GM18508 (cell line): ENCODE measurements around the gene MRPL11.
"Not testable (repeated sequence)": the region's sequence is repeated elsewhere in the genome, so short reads cannot be mapped to it uniquely, and the experiment has no call there.

Experiments
- ATAC-seq: cut with Tn5 transposase; IDR thresholded peaks from one replicate; pipeline ENCODE4 v1.9.1; 2021; ENCODE audit warnings: moderate number of reproducible peaks; ENCODE audit not compliant: insufficient read depth, unreplicated experiment

The MRPL11 gene

DNA sequence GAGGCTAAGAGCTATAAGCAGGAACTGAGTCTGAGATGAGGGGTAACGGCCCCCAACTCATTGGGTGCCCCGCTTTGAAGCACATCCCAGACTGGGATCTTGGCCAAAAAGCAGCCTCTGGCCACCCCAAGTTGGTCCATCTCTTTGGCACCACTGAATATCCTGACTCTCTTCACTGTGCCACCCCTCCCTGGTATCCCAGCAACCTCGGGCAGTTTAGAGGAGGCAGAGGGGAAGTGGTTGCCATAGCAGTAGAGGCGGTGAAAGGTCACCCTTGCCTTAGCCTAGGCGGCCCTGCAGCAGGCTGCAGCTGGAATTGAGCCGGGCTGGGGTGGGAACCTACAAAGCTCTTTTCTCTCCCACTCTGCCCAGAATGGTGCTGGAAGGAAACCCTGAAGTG is 29.1 kb upstream of the MRPL11 start:
- ATAC-seq: no peak

DNA sequence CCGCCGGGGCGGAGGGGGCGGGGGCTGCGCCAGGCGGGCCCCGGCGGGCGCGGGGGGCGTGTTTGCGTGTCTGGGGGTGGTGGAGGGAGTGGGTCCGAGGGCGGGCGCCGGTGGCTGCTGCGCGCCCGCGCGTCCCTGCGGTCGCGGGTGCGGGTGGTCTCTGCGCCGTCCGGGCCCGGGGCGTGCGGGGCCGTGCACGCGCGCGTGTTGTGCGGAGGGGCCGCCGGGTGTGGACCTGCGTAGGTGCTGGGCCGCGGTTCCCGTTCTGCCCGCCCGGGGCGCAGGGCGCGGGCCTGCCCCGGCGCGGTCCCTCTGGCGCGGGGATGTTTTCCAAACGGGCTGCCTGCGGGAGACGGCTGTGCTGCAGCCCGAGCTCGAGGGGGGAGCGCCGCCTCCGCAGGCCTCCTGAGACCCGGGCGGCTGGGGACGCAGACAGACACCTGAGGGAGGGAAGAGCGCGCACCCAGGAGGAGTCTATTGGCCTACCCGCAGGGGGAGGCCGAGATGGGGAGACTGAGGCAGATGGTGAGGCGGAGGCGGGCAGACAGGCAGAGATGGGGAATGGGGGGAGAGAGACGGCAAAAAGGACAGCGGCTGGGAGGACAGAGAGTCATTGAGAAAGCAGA is 28.5 kb upstream of the MRPL11 start:
- ATAC-seq: no peak

DNA sequence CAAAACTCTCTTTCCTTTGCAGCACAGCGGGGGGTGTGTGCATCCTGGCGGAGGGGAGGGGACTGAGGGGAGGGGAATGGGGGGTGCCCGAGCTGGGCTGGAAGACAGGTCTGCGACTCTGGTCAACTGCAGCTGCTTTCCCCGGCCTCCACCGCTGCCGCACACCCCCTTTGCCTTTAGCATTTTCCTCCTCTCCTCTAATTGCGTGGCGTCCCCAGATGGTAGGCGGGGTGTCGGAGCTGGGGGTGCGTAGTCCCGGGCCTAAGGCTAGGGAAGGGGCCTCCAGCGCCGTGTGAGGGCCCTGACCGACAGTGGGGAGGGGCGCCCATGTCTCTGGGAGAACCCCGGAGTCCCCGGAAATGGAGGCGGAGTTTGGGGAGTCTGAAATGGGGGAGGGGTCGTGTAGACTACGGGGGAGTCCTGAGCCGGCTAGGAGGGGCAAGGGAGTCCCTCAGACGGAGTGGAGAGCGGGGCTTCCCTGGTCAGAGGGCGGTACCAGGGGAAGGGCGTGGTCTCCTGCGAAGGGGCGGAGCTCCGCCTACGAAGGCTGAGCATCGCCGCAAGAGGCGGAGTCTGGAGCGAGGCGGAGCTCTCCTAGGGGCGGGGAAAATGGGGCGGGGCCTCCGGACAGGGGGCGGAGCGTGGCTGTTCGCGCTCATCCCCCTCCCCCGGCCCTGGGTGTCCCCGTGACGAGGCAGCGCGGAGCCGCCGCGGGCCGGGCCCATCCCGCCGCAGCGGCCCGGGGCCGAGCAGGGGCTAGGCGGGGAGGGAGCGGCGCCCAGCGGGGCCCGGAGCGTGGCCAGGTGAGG is 27.8 kb upstream of the MRPL11 start, which contains the start of gene PELI3:
Gene PELI3 (plus strand): TSS at position 681 of the 809 bp plus-strand sequence. CDS start 1,224 bp downstream, outside the sequence.
- no peak for ATAC-seq

DNA sequence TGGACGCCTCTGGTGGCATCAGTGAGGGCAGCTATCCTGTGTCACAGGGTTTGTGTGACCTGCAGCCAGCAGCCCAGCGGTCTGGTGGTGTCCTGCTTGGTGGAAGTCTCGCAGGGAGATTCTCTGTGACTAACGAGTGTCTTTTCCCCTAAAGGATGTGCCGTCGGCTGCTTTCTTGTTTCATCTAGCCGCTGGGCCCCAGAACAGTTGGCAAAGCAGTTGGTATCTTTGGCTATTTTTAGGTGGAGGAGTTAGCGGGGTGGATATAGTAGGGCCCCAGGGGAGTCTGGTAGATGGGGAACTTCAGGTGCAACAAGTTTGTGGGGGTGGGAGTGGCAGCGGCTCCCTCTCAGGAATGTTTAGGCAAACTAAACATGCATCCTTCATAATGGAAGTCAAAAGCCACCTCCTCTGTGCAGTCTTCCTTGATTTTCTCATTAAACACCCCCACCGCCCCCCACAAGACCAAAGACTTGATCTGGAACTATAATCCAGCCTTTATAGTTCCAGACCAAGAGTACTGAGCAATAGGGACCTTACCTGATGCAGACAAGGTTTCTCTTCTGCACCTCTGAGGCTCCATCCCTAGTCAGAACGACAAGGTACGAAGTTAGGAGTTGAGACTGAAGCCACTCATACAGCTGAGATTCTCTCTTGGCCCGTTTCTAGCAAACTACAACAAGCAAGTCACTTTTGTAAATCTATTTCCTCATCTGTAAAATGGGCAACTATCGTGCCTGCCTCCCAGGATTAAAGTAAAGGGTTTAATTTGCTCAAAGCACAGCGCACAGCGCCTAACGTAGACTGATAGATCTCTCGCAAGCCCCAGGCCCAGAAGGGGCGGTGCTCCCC is 27.0 kb upstream of the MRPL11 start:
- no peak for ATAC-seq

DNA sequence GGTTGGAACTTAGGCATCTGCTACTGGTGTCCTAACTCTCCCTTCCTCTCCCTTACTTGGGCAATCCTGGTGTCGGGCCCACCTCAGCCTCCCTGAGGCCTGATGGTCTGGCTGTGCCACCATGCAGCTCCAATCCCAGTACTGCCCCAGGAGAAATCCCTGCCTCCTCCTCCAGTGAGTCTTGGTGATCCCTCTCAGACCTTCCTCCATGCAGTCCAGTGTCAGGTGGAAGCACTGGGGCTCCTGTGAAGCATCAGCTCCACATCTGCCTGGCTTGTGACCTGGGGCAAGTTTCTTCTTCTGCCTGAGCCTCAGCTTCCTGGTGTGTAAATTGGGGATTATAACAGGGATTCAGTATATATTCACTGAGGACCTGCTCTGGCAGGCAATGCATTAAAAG is 26.3 kb upstream of the MRPL11 start:
- ATAC-seq: no peak

DNA sequence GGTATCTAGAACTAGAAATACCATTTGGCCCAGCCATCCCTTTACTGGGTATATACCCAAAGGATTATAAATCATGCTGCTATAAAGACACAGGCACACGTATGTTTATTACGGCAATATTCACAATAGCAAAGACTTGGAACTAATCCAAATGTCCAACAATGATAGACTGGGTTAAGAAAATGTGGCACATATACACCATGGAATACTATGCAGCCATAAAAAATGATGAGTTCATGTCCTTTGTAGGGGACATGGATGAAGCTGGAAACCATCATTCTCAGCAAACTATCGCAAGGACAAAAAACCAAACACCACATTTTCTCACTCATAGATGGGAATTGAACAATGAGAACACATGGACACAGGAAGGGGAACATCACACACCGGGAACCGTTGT is 25.5 kb upstream of the MRPL11 start:
- ATAC-seq: not testable (repeated sequence)

DNA sequence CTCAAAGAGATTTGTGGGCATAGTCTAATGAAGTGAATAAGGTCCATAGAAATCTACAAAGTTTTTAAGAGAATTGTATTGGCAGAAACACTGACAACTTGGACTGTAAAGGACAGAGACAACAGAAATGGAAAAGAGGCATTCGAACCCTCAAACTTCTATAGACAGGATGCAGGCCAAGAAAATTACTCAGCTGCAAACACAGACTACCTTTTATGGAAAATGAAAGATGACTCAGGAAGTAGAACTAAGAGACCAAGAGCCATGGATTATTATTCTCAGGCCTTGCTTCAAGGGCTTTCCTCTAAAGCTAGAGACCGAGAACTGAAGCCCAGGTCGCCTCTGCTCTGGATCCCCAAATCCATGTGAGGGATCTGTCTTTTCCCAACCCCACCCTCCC is 24.3 kb upstream of the MRPL11 start:
- no peak for ATAC-seq

DNA sequence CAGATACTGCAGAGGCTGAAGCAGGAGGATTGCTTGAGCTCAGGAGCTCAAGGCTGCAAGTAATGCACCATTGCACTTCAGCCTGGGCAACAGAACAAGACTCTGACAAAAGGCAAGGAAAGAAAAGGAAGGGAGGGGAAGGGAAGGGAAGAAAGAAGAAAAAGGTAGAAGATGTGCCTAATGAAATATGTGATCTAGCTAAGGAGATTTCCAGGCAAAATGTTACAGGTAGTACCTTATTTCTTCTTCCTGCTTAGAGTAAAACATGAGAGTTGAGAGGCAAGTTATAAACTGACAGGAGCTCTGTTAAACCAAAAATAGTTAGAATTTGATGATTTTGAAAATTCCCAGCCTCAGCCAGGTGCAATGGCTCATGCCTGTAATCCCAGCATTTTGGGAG is 23.4 kb upstream of the MRPL11 start:
- ATAC-seq: no peak

DNA sequence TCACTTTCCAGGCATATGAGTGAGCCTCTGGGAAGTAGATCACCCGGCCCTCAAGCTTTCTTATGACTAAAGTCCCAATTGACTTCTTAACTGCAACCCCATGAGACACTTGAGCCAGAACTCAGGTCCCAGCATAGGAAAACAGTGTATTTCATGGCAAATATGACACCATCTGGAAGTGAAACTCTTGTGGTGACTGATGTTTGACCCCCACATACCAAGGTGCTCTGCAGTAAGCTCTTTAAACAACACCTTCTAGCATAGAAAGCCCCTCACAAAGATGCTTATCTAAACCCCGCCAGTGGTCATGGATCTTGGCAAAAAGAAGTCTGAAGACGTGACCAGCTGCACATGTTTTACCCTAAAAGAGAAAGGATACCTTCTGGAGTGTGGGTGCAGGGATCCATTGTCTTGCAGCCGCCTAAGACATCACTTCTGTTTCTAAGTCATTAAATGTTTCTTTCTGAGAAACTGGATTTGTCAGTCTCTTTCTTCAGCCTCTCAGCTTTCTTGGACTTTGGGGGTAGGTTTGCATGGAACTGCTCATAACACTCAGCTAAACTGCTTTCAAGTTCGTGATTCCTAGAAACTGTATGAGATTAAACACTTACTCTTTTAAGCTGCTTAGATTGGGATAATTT is 20.6 kb upstream of the MRPL11 start:
- no peak for ATAC-seq

DNA sequence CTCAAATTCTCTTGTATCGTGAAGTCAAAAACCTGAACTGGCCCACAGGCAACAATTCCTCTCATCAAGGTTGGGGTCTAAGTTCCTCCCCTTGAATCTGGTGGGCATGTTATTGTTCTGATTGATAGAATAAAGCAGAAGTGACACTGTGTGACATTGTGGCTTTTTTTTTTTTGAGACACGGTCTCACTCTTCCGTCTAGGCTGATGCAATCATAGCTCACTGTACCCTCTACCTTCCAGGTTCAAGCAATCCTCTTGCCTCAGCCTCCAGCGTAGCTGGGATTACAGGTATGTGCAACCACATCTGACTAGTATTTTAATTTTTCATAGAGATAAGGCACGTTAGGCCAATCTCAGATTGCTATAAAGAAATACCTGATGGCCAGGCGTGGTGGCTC is 19.2 kb upstream of the MRPL11 start:
- no peak for ATAC-seq

DNA sequence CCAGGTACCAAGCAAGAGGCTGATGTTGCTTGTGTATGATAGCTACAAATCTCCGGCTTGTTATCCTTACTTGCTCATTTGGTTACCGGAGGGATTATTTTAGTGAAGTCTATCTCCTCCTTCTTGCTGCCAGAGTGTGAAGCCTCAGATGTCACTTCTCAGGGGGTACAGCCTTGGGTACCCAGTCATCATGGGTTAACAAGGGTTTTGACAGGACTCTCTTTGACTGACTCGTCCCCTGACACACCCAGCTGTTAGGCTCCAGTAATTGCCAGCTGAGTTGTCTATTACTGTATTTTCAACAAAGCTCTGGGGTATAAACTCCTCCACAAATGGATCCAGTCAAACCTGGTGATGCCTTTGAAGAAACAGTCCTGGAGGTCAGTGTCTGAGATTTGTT is 16.2 kb upstream of the MRPL11 start:
- no peak for ATAC-seq

DNA sequence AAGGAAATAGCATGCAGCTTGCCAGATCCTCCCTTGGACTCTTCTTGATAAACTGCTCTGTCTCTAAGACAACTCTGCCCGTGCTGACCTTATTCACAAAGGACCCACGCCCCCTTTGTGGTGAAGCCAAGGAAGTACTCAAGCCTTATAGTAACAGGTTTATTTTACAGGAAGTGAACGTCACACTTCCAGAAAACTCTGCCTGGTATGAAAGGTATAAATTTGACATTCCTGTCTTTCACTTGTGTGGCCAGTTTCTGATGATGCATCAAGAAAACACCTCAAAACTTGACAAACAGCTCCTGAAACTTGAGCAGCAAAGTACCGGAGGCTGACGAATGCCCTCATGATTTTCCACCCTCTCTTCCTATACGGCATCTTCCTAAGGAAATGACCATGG is 15.6 kb upstream of the MRPL11 start:
- ATAC-seq: no peak

DNA sequence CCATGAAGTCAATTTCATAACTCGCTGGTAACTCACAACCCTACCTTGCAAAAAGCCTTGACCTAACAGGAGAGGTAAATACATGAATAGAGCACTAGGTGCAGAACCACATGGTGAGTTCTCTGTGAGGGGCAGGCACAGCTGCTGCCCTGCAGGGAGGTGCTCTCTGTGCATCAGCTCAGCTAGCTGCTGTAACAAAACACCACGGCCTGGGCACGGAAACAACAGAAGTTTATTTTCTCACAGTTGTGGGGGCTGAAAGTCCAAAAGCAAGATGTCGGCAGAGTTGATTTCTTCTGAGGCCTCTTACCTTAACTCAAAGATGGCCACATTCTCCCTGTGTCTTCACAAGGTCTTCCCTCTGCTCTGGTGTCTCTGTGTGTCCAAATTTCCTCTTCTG is 13.0 kb upstream of the MRPL11 start:
- no peak for ATAC-seq

DNA sequence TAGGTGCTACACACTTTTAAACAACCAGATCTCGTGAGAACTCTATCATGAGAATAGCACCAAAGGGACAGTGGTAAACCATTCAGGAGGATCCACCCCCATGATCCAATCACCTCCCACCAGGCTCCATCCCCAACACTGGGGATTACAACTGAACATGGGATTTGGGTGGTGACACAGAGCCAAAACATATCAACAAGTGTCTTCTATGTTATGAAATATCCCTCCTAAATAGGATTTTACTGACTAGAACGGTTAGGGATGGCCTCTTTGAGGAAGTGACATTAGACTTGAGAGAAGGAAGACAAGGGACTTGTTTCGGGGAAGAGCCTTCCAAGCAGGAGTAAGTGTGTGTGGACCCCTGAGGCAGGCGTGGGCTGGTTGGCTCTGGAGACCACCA is 11.9 kb upstream of the MRPL11 start:
- ATAC-seq: no peak

DNA sequence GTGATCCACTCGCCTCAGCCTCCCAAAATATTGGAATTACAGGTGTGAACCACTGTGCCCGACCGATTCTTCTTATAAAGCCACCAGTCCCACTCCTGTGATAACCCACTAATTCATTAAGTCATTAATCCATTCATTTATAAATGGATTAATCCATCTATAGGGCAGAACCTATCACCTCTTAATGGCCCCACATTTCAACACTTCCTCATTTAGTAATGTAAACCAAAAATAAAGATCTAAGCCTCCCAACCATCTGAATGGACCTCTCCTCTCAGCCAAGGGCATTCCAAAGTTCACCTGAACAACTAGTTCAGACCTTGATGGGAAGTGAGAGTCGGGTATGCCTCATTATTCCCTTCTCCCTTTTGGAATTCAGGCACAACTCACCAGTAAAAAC is 9.9 kb upstream of the MRPL11 start:
- ATAC-seq: no peak

DNA sequence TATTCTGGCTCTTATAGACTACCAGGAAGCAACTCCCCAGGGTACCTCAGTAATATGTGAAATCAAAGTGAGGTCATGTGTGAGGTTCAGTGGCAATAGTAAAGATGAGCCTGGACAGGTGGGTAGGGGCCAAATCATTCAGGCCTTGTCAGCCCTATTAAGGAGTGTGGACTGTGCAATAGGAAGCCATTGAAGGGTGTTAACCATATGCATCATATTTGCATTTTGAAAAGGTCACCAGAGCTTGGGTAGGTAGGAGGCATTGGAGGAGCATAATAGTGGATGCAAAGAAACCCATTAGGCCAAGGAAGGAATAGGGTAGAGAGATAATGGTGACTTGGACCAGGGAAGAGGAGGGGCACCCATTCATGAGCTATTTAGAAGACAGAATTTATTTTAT is 8.4 kb upstream of the MRPL11 start:
- no peak for ATAC-seq

DNA sequence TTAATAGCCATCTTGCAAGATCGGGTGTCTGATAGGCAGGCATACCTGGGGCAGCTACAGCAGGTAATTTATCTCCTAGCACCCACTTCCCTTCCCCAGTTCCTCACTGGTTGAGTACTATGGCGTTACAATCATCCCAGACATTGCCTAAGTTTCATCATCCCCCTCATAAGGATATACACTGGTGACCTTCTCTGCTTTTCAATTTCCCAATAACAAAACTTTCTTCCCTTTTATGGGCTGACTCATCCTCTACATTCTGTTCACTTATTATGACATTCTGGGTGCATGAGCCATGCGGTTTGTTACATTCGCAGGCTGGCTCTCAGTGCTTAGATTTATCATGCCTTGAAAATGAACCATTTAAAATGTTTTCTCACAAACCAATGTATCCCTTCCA is 5.0 kb upstream of the MRPL11 start:
- ATAC-seq: no peak

DNA sequence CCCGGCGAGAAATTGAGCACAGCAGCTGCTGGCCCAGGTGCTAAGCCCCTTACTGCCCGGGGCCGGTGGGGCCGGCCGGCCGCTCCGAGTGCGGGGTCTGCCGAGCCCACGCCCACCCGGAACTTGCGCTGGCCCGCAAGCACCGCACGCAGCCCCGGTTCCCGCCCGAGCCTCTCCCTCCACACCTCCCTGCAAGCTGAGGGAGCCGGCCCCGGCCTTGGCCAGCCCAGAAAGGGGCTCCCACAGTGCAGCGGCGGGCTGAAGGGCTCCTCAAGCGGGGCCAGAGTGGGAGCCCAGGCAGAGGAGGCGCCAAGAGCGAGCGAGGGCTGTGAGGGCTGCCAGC is 2.3 kb upstream of the MRPL11 start:
- ATAC-seq: not testable (repeated sequence)

DNA sequence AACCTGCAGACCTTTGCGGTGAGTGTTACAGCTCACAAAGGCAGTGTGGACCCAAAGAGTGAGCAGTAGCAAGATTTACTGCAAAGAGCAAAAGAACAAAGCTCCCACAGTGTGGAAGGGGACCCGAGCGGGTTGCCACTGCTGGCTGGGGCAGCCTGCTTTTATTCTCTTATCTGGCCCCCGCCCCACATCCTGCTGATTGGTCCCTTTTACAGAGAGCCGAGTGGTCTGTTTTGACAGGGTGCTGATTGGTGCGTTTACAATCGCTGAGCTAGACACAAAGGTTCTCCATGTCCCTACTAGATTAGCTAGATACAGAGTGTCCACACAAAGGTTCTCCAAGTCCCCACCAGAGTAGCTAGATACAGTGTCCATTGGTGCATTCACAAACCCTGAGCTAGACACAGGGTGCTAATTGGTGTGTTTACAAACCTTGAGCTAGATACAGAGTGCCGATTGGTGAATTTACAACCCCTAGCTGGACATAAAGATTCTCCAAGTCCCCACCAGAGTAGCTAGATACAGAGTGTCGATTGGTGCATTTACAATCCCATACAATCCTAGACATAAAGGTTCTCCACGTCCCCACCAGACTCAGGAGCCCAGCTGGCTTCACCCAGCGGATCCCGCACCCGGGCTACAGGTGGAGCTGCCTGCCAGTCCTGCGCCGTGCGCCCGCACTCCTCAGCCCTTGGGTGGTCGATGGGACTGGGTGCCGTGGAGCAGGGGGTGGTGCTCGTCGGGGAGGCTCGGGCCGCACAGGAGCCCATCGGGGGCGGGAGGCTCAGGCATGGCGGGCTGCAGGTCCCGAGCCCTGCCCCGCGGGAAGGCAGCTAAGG is 1.7 kb upstream of the MRPL11 start:
- ATAC-seq: not testable (repeated sequence)

DNA sequence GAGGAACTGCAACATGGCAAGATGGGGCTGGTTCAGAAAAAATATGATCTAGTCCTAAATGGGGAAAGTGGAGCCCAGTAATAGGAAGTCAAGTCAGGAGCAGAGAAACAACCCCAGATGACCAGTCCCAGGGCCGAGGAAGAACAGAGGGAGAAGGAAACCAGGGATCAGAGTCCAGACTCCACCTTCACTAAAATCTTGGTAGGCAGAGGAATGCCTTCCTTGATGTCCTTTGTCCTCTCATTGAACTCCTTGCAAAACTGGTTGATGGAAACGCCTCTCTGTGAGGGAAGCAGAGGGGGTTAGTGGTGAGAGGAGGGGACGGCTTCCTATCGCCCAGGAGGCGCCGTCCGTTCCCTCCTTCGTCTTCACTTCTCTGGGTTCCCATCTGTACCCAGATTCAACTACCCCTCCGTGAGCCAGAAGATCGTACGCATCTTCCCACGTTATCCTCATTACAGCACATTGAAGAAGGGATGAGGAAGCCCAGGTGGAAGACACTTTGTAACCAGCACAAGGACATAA is 607 bp downstream of the MRPL11 start:
- no peak for ATAC-seq
